CD4-positive, alpha-beta T cell treated with Interleukin-10 for 1 hour (primary cell): ENCODE measurements around the gene DDB1.
A peak's percentile ranks its signal among the peaks of the same experiment; 100 is the strongest.

Source experiments
- DNase-seq: peaks from one replicate; pipeline ENCODE4 v3.0.0-alpha.2; 2020

Gene DDB1

DNA sequence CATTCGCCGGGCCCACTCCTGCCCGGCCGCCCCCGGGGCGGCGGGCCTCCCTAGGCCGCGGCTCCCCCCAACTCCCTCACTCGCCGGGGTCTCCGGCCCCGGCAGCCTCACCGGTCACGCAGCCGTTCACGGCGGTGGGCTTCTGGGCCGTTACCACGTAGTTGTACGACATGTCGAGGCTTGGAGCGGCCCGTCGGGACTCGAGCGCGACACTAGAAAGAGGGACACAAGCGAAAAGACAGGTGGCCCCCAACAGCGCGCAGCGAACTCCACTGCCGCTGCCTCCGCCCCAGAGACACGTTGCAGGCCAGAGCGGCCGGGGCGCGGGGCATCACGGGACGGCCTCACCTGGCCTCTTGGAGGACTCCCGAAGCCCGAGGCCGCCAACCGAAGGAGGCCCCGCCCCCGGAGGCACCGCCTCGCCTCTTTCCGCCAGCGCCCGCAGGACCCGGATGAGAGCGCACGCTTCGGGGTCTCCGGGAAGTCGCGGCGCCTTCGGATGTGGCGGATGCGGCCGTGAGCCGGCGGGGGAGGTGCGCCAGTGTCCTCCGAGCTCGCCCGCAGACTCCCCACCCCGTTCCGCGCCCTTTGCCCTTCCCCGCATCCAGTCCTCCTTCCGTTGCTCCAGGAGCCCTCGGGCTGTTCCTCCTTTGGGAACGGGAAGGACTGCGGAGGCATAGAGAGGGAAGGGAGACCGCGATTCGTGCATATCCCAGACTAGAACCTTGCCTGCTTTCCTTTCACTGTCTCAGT is at the start of gene DDB1, which contains the start of gene TKFC:
TSS of gene DDB1 (minus strand) at position 309 of the 753 bp plus-strand sequence. CDS start at position 172, 137 bp downstream.
TSS of gene TKFC (plus strand) at position 432 of the 753 bp plus-strand sequence. CDS start 1,501 bp downstream, outside the sequence.
- DNase-seq: peak; percentile 97

DNA sequence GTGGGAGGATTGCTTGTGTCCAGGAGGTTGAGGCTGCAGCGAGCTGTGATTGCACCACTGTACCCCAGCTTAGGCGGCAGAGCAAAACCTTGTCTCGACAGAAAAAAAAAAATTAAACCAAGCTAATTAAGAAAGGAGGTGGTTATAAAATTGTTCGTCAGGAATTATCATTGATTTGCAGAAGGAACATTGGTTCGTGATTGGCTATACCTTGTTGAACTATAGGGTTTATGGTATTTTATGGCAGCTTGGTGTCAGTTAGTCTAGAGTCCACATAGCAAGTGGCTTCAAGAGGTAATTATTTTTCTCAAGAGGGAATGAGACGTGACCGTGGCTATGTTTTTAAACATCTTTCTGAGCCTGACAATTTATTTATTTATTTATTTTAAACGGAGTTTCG is 48.0 kb upstream of the DDB1 start:
- no peak for DNase-seq

DNA sequence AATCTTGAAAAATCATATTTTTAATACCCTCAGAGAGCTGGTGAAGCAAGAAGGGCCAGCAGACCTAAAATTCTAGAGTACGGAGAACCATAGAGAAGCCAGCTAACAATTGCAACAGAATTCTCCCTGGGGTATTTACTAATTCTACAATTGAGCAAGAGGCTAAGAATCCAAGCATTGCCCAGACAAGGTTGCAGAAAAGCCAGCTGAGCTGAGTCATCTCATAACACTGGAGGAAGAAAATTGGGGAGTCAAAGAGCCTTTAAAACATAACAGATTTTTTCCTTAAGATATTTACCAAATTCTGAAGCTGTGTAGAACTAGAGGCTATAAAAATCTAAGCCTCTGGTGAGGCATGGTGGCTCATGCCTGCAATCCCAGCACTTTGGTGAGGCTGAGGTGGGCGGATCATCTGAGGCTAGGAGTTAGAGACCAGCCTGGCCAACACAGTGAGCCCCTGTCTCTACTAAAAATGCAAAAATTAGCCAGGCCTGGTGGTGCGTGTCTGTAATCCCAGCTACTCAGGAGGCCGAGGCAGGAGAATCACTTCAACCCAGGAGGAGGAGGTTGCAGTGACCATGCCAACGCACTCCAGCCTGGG is 45.9 kb upstream of the DDB1 start:
- no peak for DNase-seq

DNA sequence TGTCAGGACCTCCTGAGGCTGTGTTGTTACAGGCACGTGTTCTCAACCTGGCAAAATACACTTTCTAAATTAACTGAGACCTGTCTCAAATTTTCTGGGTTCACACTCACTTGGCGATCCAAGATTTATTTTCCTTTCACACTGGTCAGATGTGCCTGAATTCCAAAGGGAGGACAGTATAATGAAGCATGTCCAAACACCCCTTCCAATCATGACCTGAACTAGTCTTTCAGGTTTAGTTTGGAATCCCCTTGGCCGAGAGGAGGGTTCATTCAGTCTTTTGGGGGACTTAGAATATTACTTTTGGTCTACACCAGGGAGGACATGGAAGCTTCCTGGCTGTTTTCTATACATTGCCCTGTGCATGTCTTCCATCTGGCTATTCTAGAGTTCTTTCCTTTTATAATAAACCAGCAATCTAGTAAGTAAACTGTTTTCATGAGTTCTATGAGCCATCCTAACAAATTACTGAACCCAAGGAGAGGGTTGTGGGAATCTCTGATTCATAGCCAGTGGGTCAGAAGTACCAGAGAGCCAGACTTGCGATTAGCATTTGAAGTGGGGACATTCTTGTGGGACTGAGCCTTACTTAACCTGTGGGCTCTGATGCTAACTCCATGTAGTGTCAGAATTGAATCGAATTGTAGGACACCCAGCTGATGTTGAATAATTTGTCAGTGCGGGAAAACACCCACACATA is 44.7 kb upstream of the DDB1 start:
- DNase-seq: no peak

DNA sequence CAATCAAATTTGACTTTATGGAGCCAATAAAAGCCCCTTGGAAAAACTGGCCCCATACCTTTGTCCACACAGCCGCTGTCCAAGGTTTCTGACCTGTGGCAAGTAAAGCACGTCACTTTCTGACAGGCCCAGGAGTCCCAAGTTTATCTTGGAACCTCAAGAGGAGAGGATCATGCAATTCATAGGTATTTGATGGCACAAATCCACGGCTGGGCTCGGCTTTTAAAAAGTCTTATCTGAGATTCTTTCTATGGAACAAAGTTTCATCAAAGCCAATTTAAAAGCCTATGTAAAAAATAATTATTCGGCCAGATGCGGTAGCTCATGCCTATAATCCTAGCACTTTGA is 42.8 kb upstream of the DDB1 start:
- DNase-seq: no peak

DNA sequence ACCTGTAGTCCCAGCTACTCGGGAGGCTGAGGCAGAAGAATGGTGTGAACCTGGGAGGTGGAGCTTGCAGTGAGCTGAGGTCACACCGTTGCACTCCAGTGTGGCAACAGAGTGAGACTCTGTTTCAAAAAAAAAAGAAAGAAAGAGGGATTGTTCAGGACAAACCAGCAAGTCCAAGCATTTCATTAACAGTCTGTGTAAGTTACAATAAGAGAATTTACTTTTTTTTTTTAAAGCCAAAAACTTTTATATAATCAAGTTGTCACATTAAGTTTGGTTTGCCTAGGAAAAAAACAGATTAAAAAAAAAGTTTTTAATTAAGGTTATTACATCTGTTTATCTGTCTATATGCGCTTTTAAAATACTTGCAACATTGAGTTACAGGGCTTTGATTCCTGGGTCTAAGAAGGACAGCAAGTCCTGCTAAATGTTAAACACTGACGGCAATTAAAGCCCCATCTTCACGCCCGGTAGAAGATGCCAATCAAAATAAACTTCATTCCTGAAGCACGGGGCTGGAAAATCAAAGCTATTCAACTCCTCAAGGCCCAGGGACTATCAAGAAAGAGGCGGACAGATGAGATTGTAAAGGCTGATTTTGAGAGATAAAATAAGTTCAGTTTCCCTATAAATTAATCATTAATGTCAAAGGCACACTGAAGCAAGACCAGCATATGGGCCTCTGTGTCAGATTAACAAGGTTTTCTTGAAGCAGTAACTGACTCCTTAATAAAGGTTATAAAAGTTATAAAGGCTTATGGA is 39.9 kb upstream of the DDB1 start:
- DNase-seq: no peak

DNA sequence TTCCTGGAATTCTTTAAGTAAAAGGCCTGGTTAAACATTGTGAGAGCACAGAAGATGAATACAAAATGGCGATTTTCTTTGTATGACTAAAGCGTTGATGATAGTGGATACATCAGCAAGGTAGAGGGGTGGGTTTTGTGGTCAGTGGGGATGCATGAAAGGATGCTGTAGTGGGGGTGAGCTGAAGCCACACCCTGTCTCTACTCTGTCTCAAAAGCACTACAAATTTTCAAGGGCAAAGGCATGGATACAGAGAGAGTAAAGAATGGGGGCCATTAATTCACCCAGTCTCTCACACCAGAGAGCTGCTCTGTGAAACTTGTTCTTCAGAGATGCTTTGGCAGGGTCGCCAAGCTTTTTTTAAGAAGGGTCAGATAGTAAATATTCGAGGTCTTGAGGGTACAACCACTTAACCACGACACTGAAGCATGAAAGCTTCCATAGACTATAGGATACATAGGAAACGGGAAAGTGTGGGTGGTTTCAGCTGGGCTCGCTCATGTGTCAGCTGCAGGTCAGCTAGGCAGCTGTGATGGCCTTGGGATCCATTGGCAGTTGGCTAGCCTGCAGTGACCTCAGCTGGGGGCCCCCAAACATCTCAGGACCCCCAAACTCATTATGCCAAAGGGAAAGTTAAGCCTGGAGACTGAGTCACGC is 37.6 kb upstream of the DDB1 start:
- DNase-seq: no peak

DNA sequence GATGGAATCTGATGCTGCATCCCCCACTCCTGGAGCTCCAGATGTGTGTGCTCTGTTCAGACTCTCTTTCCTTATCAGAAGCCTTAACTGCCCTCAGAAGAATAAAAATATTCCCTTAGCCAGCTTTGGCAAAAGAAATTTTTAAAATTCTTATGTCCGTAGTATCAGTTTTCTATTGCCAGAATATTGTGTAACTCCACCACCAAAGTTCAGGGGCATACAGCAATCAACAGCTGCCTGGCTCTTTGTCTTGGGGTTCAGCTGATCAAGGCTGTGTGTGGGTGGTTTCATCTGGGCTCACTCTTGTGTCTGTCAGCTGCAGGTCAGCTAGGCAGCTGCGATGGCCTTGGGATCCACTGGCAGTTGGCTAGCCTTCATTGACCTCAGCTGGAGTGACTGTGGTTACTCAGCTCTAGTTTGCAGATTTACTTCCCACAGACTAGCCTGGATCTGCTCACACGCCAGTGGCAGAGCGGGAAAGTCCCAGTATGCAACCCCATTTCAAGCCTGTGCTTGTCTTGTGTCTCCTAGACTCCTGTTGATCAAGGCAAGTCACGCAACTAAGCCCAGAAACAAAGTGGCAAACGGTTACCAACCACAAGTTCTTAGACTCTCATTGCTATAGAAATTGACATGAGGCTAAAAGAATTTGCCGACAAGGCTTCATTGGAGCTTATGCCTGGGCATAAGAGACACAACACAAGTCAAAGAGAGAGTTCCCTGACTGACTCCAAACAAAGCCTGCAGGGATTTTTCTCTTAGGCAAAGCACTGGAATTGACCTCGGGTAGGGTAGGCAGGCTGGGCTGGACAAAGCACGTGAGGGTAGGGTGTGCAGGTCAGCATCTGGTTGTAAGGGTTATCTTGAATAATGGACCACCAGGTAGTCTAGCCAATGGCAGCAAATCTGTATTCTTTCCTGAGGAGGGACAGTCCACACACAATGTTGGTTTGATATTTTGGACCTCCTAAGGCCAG is 36.8 kb upstream of the DDB1 start:
- no peak for DNase-seq

DNA sequence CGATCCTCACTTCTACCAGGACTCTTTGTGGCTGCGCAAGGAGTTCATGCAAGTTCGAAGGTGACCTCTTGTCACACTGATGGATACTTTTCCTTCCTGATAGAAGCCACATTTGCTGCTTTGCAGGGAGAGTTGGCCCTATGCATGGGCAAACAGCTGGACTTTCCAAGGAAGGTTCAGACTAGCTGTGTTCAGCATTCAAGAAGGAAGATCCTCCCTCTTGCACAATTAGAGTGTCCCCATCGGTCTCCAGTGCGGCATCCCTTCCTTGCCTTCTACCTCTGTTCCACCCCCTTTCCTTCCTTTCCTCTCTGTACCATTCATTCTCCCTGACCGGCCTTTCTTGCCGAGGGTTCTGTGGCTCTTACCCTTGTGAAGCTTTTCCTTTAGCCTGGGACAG is 35.7 kb upstream of the DDB1 start:
- DNase-seq: no peak

DNA sequence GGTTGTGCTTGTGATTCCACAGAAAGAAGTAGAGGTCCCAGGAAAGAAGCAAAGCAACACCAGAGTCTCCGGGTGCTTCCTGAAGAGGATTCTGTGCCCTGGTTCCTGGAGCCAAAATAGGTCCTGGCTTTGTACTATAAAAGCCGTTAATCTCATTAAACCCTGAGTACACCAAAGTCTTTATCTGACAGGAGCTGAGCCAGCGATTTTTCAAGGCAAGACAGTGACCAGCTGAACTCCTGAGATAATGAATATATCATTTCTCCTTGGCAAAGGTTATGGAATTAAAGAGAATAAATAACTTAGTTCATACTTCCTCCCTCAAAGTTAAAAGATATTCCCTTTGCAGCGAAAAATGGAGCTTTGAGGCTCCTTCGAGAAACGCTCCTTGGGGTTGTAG is 34.5 kb upstream of the DDB1 start:
- DNase-seq: no peak

DNA sequence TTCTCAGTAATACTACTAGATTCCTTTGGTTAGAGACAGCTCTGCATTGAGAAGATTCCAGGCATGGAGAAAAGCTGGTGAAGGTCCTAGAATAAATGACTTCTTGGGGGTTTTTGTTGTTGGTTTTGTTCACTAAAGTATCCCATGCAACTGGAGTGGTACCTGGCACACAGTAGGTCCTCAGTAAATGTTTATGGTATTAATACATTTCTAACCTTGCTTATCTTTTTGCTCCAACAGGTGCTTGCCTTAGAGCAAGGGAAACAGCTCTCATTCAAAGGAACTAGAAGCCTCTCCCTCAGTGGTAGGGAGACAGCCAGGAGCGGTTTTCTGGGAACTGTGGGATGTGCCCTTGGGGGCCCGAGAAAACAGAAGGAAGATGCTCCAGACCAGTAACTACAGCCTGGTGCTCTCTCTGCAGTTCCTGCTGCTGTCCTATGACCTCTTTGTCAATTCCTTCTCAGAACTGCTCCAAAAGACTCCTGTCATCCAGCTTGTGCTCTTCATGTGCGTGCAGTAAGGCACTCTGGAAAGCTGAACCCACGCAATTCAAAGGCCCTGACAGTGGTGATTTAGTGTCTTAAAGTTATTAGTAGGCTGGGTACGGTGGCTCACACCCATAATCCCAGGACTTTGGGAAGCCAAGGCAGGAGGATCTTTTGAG is 31.2 kb upstream of the DDB1 start:
- DNase-seq: no peak

DNA sequence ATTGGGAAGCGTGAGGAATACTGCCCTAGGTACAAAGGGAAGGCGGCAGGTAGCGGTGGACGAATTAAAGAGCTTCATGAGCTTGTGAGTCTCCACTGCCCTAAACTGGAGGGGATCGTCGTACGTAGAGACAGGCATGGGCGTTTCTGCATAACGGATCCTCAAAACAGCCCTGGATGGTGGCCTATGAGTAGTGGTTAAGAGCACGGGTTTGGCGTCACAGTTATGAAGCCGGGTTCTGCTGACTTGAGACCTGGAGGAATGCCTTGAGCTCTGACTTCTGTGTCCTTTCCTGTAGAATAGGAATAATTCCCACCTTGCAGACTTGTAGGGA is 29.6 kb upstream of the DDB1 start:
- peak; percentile 40 for DNase-seq

DNA sequence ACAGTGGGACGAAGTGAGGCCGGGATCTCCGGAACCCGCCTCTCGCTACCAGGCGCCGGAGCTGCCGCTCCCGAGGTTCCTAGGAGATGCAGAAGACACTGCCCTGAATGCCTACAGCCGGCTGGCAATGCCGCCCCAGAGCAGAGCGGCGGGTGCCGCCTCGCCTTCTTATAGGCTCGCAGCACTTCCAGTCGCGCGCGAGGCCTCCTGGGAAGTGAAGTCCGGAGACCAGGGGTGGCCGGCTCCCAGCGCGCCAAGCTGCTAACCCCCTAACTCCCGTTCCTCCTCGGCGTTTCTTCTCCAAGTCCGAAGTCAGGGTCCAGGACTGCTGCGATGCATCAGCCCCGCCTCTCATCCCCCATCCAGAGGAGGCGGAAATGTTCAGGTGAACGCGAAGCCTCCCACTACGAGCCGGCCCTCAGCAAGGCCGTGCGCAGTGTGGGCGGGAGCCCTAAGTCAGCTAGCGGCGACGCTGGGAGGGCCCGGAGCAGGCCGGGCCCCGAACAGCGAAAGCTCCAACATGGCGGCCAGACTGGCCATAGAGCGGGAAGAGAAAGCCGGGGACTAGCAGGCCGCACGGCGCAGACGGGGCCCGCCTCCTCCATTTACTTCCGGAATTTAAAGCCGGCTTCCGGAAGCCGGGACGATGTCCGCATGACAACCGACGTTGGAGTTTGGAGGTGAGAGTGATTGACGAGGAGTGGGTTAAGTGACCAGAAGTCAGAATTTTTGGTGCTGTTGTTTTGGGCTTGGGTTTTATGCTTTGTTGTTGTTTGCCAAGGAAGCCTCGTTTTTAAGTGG is 29.0 kb upstream of the DDB1 start, which contains the start of the genes CYB561A3 and TMEM138:
TSS of gene CYB561A3 (minus strand) at position 142 of the 801 bp plus-strand sequence. CDS start 5,169 bp downstream, outside the sequence.
TSS of gene TMEM138 (plus strand) at position 634 of the 801 bp plus-strand sequence. CDS start 2,017 bp downstream, outside the sequence.
- peak; percentile 90 for DNase-seq

DNA sequence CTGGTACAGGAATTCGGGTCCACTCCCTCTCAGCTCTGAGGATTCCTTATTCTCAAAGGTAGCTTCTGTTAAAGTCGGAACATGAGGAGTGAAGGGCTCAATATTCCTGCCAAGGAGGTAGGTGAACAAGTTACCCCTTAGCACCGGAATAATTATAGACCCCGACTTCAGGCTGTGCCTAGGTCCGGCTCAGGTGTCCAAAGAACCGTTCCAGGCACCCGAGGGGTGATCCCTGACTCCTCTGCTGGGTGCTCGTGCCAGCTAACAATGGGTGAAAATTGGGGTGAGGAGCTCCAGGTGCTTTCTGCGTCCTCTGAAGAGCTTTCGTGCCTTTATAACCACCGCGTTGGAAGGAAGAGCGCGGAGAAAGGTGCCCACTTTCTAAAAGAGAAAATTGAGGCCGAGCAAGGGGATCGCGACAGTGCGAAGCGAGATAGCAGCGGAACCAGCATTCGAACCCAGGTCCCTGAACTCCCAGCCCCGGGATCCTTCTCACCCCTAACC is 28.4 kb upstream of the DDB1 start:
- no peak for DNase-seq

DNA sequence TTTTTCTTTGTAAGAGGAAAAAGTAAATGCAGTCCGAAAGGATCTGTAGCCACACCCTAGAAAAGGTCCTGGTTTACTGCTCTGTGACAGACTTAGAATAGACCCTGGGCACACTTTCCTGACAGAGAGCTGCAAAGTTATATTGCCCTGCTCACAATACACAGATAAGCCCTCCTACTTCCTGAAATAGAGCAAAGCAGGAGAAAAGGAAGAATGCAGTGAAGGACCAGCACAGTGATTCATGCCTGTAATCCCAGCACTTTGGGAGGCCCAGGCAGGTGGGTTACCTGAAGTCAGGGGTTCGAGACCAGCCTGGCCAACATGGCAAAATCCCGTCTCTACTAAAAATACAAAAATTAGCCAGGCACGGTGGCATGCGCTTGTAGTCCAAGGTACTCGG is 26.6 kb upstream of the DDB1 start:
- no peak for DNase-seq

DNA sequence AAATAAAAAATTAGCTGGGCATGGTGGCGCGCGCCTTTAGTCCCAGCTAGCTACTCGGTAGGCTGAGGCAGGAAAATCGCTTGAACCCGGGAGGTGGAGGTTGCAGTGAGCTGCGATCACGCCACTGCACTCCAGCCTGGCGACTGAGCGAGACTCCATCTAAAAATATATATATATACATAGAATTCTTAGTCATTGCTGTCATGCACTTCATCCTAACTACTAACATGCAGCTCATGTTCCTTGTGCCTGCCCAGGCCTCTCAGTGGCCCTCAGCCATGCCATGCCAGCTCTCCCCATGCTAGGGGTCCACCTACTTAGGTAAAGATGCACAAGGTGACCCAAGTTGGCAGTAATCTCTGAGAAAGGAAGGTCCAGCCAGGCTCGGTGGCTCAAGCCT is 25.7 kb upstream of the DDB1 start:
- no peak for DNase-seq

DNA sequence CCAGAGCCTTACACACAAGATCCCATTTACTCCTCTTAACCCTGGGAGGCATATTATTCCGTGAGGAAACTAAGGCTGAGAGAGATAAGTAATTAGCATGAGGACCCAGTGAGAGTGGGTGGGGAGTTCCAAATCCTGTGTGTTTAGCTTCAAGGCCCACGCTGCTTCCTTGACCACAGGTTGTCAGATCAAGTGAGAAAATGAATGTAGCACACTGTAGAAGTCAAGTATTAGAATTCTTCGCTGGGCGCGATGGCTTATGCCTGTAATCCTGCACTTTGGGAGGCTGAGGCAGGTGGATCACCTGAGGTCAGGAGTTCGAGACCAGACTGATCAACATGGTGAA is 25.0 kb upstream of the DDB1 start:
- no peak for DNase-seq

DNA sequence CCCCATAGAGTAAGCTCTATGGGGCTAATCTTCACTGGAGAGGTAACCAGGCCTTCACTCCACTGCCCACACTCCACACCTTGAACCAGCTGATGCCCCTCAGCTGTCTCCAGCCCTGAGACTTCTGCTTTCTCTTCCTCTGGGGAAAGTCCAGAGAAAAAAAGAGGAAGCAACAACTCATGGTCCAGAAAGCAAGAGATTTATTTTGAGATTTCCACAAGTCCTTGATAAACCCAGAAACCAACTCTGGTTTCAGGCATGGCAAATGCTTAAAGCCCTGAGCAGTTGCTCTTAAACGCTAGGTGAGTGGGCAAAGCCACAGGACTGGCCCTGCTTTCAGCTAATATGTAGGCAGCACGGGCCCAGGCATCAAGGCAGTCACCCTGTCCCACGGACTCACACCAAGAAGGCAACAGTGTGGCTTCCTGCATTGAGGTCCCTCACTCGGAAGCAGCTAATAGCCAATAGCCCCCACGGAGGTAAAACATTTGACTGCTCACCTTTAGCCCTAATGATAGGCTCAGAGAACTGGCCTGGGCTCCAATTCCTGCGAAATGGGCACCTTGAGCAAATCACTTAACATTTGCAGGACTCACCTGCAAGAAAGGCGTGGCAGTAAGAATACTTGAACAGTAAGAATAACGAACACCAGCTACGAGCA is 24.5 kb upstream of the DDB1 start:
- no peak for DNase-seq

DNA sequence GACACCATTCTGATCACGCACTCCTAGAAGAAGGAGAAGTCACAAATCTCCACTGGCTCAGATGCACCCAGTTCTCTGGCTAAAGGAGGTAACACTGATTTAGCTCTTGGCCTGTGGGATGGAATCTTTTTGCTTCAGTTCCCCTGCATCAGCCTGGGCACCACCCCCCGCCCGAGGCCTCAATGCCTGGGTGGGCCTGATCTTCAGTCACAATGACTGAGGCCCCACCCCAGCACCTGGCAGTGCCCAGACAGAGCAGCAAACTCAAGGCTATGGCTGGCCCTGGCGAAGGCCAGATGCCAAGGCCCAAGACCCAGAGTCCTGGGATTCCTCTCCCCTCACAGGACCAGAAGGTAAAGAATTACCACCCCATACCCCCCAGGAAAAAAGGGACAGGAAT is 23.8 kb upstream of the DDB1 start:
- DNase-seq: no peak
